Measurements from ENCODE around the gene GOSR2.

- TF ChIP-seq CTCF (IDR thresholded peaks at IDR 0.05; ENCODE audit: extremely low read depth in 1 of 2, insufficient read depth in 1 of 2, low read depth in 1 of 2, low read length in 2 of 2) (no peak), POLR2A (IDR thresholded peaks at IDR 0.05; ENCODE audit: low read depth, low read length) (no peak), POLR2AphosphoS5 (IDR thresholded peaks at IDR 0.05; ENCODE audit: insufficient read depth, low read depth, low read length) (no peak), EZH2 (IDR thresholded peaks at IDR 0.05; ENCODE audit: borderline replicate concordance, low read depth, low read length, severe bottlenecking) (no peak)
These were observed 37.3 kb upstream of the GOSR2 start for GRCh38 chr17:46885415-46886309.
